ENCODE measurements around the gene KAT8.
A peak's percentile ranks its signal among the peaks of the same experiment; 100 is the strongest.
"Not testable (repeated sequence)": the region's sequence is repeated elsewhere in the genome, so short reads cannot be mapped to it uniquely, and the experiment has no call there.

The KAT8 gene

DNA sequence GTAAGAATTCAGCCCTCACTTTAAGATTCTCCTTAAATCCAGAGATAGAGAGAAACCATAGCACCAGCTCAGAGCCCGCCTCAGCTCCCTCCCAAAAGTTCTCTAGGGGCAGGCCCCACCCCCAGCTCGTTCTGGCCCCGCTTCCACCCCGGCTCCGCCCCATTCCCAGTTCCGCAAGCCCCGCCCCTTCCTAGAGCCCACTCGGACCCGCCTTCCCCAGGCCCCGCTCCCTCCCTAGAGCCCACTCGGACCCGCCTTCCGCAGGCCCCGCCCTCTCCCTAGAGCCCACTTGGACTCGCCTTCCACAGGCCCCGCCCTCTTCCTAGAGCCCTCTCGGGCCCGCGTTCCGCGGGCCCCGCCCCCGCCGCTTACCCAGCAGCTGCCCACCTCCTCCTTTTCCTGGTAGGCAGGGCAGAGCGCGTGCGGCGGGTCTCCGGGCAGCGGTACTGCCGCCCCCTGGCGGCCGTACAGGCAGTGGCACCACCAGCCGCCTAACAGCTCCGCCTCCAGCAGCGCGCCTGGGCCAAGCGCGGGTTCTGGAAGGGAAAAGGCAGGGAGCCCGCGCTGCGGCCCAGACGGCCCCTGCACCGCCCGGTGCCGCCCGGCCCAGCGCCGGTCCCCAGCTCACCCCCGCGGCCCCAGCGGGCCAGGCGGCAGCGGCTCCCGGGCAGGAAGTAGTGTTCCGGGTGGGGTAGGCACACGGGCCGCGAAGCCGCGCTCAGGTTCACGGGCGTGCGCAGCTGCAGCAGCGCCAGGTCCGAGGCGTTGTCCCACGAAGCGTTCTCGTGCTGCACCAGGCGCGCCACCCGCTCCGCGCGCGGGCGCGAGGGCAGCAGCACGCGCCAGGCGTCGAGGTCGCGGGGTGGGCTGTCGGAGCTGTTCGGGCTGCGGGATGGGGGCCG is 24.9 kb downstream of the KAT8 start:
- no peaks in the 10 kb centered on the region for H3K9me3 ChIP-seq

GRCh38 chr16:31143011-31143693 is 25.7 kb downstream of the KAT8 start:
- TF ChIP-seq CTCF (IDR thresholded peaks at IDR 0.05; ENCODE audit: low read depth, low read length), result no peak
- Histone ChIP-seq H3K36me3 (no peaks in the 10 kb centered on the region), H3K9me3 (no peaks in the 10 kb centered on the region), H3K4me1 (peaks cover 17% of the 10 kb centered on the region), H3K27me3 (no peaks in the 10 kb centered on the region; the same call in 1 of the 2 replicates), H3K4me3 (ENCODE audit: low read depth, low read length) (no peak overlapping the region)
- DNase-seq, result no peak

More for the DNA sequence above, 24.9 kb downstream of the KAT8 start:
- Histone ChIP-seq H3K4me3 (ENCODE audit: low read depth, low read length) (peak overlapping the region; percentile 32), H3K36me3 (no peaks in the 10 kb centered on the region), H3K27me3 (no peaks in the 10 kb centered on the region), H3K4me1 (peaks cover 17% of the 10 kb centered on the region)
- peak; percentile 99 for DNase-seq
- peak; percentile 88 for TF ChIP-seq CTCF (IDR thresholded peaks at IDR 0.05; ENCODE audit: low read depth, low read length)

GRCh38 chr16:31143694-31144148 is 26.3 kb downstream of the KAT8 start:
- DNase-seq, result no peak
- no peak overlapping the region for H3K4me3 ChIP-seq (ENCODE audit: low read depth, low read length)
- peaks cover 4% of the 10 kb centered on the region; the same call in 1 of the 2 replicates for H3K27me3 ChIP-seq
- H3K9me3 ChIP-seq, result no peaks in the 10 kb centered on the region
- peaks cover 15% of the 10 kb centered on the region for H3K4me1 ChIP-seq
- TF ChIP-seq CTCF (IDR thresholded peaks at IDR 0.05; ENCODE audit: low read depth, low read length), result no peak
- H3K36me3 ChIP-seq, result no peaks in the 10 kb centered on the region

DNA sequence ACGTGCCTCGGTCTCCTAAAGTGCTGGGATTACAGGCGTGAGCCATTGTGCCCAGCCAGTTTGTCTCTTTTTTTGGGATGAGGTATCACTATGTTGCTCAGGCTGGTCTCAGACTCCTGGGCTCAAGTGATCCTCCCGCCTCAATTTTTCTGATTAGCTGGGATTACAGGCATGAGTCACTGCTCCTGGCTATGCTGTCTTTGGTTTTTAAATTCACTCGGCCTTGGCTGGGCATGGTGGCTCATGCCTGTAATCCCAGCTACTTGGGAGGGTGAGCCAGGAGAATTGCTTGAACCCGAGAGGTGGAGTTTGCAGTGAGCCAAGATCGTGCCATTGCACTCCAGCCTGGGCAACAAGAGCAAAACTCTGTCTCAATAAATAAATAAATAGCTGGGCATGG is 27.0 kb downstream of the KAT8 start:
- not testable (repeated sequence) for H3K4me1 ChIP-seq; H3K4me3 ChIP-seq (ENCODE audit: low read depth, low read length); H3K27me3 ChIP-seq; H3K9me3 ChIP-seq; H3K36me3 ChIP-seq; DNase-seq

DNA sequence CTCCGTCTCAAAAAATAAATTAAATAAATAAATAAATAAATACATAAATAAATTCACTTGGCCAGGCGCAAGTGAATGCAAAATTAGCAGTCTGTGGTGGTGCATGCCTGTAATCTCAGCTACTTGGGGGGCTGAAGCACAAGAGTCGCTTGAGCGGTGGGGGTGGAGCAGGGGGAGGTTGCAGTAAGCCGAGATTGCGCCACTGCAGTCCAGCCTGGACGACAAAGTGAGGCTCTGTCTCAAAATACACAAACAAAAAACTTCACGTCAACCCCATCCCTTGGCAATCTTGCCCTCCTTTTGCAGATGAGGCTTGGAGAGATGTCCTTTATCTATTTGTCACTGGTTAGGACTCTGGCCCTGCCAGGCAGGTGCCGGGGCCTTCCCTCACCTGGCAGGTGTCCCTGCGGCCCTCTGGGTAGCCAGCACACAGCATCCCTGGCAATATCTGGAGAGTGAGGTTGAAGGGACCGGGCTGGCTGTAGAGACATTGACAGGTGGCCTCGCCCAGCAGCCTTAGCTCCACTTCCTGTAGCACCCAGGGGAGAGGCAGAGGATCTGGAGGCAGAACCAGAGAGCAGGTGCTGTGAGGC is 28.0 kb downstream of the KAT8 start:
- DNase-seq, result no peak
- no peaks in the 10 kb centered on the region for H3K9me3 ChIP-seq
- no peak for TF ChIP-seq CTCF (IDR thresholded peaks at IDR 0.05; ENCODE audit: low read depth, low read length)
- H3K4me3 ChIP-seq (ENCODE audit: low read depth, low read length), result no peak overlapping the region
- H3K27me3 ChIP-seq, result peaks cover 4% of the 10 kb centered on the region; the same call in 1 of the 2 replicates
- H3K36me3 ChIP-seq, result no peaks in the 10 kb centered on the region
- peaks cover 7% of the 10 kb centered on the region for H3K4me1 ChIP-seq

GRCh38 chr16:31147574-31147973 is 30.1 kb downstream of the KAT8 start:
- TF ChIP-seq CTCF (IDR thresholded peaks at IDR 0.05; ENCODE audit: low read depth, low read length), result no peak
- Histone ChIP-seq H3K9me3 (no peaks in the 10 kb centered on the region), H3K4me1 (no peaks in the 10 kb centered on the region), H3K36me3 (no peaks in the 10 kb centered on the region), H3K27me3 (peaks cover 4% of the 10 kb centered on the region; the same call in 1 of the 2 replicates), H3K4me3 (ENCODE audit: low read depth, low read length) (no peak overlapping the region)
- no peak for DNase-seq
